GM21737 (cell line): Measurements from ENCODE around the gene CIB4.

Experiments
- ATAC-seq: cut with Tn5 transposase; IDR thresholded peaks from one replicate; pipeline ENCODE4 v1.9.1; 2021; ENCODE audit warnings: mild to moderate bottlenecking, moderate library complexity; ENCODE audit not compliant: unreplicated experiment

Gene CIB4

DNA sequence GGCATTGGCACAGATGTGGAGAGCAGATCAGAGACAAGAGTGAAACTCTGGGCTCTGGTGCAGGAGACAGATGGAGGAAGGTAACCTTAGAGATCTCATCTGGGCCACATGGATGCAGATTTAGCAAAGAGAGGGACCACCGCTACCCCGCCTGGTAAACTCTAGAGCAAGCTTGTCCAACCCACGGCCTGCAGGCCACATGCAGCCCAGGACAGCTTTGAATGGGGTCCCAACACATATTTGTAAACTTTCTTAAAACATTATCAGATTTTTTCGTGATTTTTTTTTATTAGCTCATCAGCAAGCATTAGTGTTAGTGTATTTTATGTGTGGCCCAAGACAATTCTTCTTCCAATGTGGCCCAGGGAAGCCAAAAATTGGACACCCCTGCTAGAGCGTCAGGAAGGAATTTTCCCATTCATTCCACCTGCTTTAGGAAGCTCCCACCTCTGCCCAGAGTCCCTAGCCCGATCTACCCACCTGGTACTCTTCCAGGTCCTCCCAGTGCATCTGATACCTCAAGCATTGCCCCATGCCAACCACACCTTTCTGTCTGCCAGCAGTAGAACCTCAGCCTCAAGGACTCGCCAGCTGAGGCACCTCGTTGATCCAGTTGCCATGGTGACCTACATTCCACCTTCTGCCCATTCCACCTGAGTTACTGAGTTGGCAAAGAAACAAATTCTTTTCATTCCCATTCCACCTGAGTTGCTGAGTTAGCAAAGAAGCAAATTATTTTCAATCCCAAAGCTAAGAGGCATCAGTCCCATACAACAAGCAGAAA is at the start of gene CIB4:
TSS of gene CIB4 (minus strand) at position 586 of the 784 bp plus-strand sequence. CDS start at position 534, 52 bp downstream.
- no peak for ATAC-seq

GRCh38 chr2:26687801-26688200 is 46.6 kb upstream of the CIB4 start:
- ATAC-seq = no peak

DNA sequence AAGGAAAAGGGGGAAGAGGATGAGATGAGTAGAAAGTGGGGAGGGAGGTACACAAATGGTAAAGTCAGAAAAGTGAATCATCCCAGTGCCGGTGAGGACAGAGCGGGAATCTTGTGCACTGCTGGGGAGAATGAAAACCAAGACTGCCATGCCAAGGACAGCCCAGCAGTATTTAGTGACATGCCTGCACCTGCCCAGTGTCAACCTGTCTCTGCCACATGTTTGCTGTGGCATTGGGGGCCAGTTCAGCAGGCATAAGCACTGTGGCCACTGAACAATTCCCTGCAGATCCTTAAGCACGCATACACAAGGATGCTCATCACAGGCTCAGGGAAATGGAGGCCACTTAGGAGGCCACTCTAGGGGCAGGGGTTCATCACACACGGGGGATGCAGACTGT is 46.2 kb upstream of the CIB4 start:
- ATAC-seq = no peak

GRCh38 chr2:26685989-26686839 is 45.0 kb upstream of the CIB4 start:
- ATAC-seq = no peak

DNA sequence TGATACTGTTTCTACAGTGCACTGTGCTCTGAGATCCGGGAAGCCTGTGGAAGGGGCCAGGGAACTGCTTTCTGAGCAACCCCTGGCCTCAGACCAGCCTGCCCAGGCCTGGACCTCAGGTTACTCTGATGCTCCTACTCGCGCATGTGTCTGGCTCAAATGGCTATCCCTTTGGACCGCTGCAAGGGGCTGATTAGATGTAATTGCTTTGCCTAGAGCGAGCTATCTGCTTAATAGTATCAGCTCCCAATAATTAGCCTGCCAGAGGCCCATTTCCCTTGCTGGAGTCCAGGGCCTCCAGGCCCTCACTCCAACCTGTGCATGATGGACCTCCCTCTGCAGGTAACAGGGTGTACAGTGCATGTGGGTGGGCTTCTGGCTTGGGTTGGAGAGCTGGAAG is 44.2 kb upstream of the CIB4 start:
- ATAC-seq = no peak

DNA sequence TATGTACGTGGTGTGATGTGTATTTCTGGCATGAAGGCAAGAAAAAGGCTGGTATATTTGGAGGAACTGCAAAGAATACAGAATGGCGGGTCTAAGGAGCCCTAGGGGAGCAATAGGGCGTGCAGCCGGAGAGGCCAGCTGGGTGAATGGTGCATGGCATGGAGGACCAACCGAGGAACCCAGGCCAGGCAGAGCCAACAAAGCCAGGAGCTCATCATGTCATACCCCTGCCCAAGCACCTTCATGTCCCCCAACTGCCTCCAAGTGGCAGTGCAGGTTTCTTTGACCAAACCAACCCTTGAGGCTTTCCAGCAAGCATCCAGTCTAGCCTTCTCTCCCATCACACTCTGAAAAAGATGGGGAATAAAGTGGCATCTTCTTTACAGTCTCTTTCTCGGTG is 42.4 kb upstream of the CIB4 start:
- ATAC-seq = no peak

DNA sequence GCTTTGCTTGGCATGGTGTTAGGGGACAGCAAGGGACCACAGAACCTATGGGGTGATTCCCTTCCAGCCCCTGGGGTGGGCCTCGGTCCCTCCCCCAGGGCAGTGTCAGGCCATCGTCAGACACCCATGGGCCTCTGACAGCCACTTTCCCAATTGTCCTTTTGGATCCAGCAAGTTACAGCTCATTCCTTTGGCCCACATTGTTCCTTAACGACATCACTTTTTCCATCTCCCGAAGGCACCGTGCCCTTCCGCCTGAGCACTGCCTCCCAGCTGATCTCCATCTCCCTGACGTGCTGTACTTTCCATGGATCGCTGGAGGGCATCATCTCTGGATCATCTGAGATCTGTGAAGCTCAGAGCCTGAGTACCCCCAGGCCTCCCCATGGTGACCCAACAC is 41.0 kb upstream of the CIB4 start:
- ATAC-seq = no peak

- no peak for ATAC-seq
Observed at GRCh38 chr2:26681656-26682055, 40.5 kb upstream of the CIB4 start.

DNA sequence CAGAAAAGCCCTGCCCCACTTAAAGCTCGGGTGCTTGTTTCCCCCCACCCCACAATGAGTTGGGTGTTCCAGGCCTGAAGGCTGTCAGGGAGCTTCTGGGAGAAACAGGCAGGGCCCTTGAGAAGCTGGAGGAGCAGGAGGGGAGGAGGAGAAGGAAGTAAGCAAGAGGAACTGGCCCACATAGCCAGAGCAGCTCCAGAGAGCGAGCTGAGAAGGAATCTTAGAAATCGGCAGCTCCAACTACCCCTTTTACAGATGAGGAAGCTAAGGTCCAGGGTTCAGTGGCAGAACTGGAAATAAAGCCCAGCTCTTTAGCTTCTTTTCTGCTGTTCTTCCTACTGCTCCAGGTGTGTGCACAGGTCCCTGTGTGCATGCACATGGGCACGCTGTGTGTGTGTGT is 38.7 kb upstream of the CIB4 start:
- ATAC-seq = no peak

DNA sequence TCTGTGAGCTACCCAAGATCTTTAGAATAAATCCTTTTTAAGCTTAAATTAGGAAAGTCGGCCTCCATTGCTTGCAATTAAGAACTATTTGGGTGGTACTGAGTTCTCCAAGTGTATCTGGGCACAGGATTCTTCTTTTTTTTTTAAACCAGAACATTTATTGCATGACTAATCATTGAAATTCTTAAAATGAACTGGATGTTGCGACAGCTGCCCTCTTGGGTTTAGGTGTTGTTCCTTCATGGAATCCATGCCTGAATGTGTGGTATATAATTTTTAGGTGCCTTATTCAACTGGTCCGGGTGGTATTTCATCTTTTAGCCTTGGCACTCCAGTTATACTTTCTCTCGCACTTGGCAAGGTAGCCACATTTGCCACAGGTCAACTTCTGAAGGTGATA is 36.9 kb upstream of the CIB4 start:
- ATAC-seq = no peak

GRCh38 chr2:26675651-26676255 is 34.6 kb upstream of the CIB4 start:
- no peak for ATAC-seq

DNA sequence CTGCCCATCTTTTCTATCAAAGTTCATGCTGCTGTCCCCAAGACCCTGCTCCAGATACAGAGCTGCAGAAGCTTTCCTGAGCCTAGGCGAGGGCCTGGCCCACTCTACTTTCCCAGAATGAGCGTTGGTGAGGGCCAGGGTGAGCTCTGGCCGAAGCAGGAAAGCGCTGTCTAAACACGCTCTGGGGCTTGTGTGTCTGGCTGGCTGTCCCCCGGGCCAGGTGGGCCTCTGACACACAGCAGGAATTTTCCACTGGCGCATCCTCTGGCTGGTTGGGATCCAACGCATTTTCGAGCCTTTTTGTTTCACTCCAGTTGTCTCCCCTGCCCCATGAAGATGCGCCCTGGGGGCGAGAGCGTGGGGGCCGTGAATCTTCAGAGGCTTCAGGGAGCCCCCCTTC is 33.6 kb upstream of the CIB4 start:
- no peak for ATAC-seq

- no peak for ATAC-seq
Observed at GRCh38 chr2:26674002-26674751, 33.0 kb upstream of the CIB4 start.

- no peak for ATAC-seq
Observed at GRCh38 chr2:26672818-26673393, 31.7 kb upstream of the CIB4 start.

- no peak for ATAC-seq
Observed at GRCh38 chr2:26672112-26672817, 31.1 kb upstream of the CIB4 start.

DNA sequence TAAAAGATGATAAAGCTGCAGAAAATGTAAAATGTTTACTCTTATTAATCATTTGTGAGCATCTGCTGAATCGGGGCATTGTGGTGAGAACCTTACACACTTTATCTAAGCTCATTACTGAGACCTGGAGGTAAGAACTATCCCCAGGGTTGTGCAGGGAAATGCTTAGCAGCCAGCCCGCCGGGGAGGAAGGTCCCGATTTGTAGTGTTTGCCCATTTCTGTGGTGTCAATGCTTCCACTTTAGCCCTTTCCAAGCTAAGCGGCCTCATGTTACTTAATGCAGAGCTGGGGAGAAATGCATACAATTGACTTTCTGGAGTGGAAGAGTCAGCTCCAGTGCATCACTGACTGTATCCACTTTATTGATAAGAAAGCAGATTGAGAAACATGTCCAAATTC is 30.5 kb upstream of the CIB4 start:
- no peak for ATAC-seq

DNA sequence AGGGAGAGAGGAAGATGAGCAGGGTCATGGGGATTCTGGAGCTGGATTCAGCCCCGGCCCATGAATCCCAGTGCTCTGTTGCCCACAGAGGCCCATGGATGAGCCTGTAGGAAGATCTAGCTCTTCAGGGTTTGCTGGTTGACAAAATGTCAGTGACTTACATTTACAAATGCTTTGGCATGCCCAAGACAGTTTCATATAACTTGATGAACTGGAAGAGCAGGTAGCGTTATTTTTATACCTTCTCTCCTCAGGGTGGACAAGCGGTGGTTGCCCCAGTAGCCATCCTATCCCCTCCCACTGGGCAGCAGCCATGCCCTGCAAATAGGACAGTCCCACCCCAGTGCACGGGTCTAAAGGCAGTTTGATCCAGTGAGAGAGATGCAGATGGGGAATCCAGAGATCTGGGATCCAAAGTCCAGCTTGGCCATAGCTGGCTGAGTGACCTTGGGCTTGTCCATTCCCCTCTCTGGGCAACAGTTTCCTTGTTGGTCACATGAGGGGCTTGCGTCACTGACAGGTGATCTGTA is 29.8 kb upstream of the CIB4 start:
- no peak for ATAC-seq

- no peak for ATAC-seq
Observed at GRCh38 chr2:26670171-26670570, 29.0 kb upstream of the CIB4 start.

- ATAC-seq = no peak
Observed at GRCh38 chr2:26668856-26669750, 27.9 kb upstream of the CIB4 start.
